Measurements from ENCODE around the gene PTMS. TPM values are rescaled to one million over a fixed set of nuclear protein-coding genes. Genes with fewer than 3 reads are reported as not detected.
A peak's percentile ranks its signal among the peaks of the same experiment; 100 is the strongest.

Gene PTMS
- total and polyA plus RNA-seq, 9 of the 15 experiments (the other 6 are each of a cell fraction or from before 2014, with no cell fraction given), result 5.1 to 287 (median 78.5) TPM

GRCh38 chr12:6723607-6724408 lies 42.4 kb upstream of the PTMS start, which contains the start of gene COPS7A (continued):
- TF ChIP-seq THAP7 (CRISPR knock-in tag; IDR thresholded peaks at IDR 0.05) (no peak), POU5F1 (IDR thresholded peaks at IDR 0.05; ENCODE audit: borderline replicate concordance, low read depth, low read length, partially characterized antibody) (peak; percentile 6), ZNF354B (CRISPR knock-in tag; IDR thresholded peaks at IDR 0.05) (no peak), ZNF224 (CRISPR knock-in tag; IDR thresholded peaks at IDR 0.05) (no peak), RCOR1 (IDR thresholded peaks at IDR 0.05; ENCODE audit: borderline replicate concordance in 1 of 2, low read depth in 2 of 2, low read length in 2 of 2) (peak in 1 of 2 experiments; percentile 58; a peak in 1 of 4 replicates), ZNF830 (CRISPR knock-in tag; IDR thresholded peaks at IDR 0.05) (no peak), KLF1 (tag; IDR thresholded peaks at IDR 0.05) (peak; percentile 83), NFE2 (IDR thresholded peaks at IDR 0.05; ENCODE audit: low read depth) (no peak; the same call in 1 of the 2 replicates), ARID3B (CRISPR knock-in tag; IDR thresholded peaks at IDR 0.05; ENCODE audit: borderline replicate concordance) (no peak), CSDE1 (IDR thresholded peaks at IDR 0.05) (no peak), CCAR2 (IDR thresholded peaks at IDR 0.05; ENCODE audit: low read depth, low read length) (no peak), NFIC (IDR thresholded peaks at IDR 0.05) (peak; percentile 42), RHOXF2B (CRISPR knock-in tag; conservative IDR thresholded peaks at IDR 0.05) (no peak), ZNF23 (CRISPR knock-in tag; IDR thresholded peaks at IDR 0.05) (no peak), HDGF (IDR thresholded peaks at IDR 0.05) (no peak), ARID3A (IDR thresholded peaks at IDR 0.05; ENCODE audit: borderline replicate concordance, low read depth, low read length) (no peak), POLR3A (IDR thresholded peaks at IDR 0.05; ENCODE audit: borderline replicate concordance, extremely low read depth, insufficient read depth, insufficient read length) (no peak), SIN3B (IDR thresholded peaks at IDR 0.05; ENCODE audit: low read depth) (no peak), JUN (IDR thresholded peaks at IDR 0.05; ENCODE audit: borderline replicate concordance, low read depth, low read length) (peak; percentile 66; the same call in 1 of the 2 replicates), JUN (CRISPR knock-in tag; IDR thresholded peaks at IDR 0.05; ENCODE audit: borderline replicate concordance) (no peak), LCOR (CRISPR knock-in tag; IDR thresholded peaks at IDR 0.05) (peak; percentile 68), ZNF699 (CRISPR knock-in tag; IDR thresholded peaks at IDR 0.05; ENCODE audit: insufficient replicate concordance) (no peak), RUNX1 (IDR thresholded peaks at IDR 0.05; ENCODE audit: low read depth) (no peak)

All from K562 (cell line).